Activated CD8-positive, alpha-beta T cell treated with anti-CD3 and anti-CD28 coated beads, Interleukin-2, amount 10 ng/mL, durations not matched to agents 7 days and 5 days (primary cell): ENCODE results near the gene GPHN. TPM values are rescaled to one million over a fixed set of nuclear protein-coding genes. Genes with fewer than 3 reads are reported as not detected.
"Not testable (repeated sequence)": the region's sequence is repeated elsewhere in the genome, so short reads cannot be mapped to it uniquely, and the experiment has no call there.

Source experiments
- ATAC-seq: fragments of 150-1000 bp; cut with Tn5 transposase; one replicate; pipeline ENCODE4 v1.10.0; 2021; ENCODE audit warnings: moderate library complexity
- CTCF ChIA-PET: fragments of 350-600 bp; sonication (Branson Sonifier 250); formaldehyde crosslinking; loops from one replicate; lab custom pipeline; 2021; ENCODE audit warnings: antibody characterized with exemption; lab: Charles Lee
- POLR2A ChIA-PET: fragments of 350-600 bp; sonication (Branson Sonifier 250); formaldehyde crosslinking; loops from one replicate; lab custom pipeline; 2021; ENCODE audit warnings: antibody characterized with exemption; lab: Charles Lee
- DNase-seq: peaks from one replicate; pipeline ENCODE4 v3.0.0-alpha.2; 2020
- H3K27ac Mint-ChIP-seq: one replicate; pipeline ENCODE4 v1.8.0; 2021; ENCODE audit warnings: mild to moderate bottlenecking, mixed read lengths
- H3K27me3 Mint-ChIP-seq: one replicate; pipeline ENCODE4 v1.8.0; 2021; ENCODE audit warnings: low read depth, mixed read lengths
- H3K36me3 Mint-ChIP-seq: one replicate; pipeline ENCODE4 v1.8.0; 2021; ENCODE audit warnings: low read depth, mixed read lengths
- H3K4me1 Mint-ChIP-seq: one replicate; pipeline ENCODE4 v1.8.0; 2021; ENCODE audit warnings: low read depth, mixed read lengths
- H3K4me3 Mint-ChIP-seq: one replicate; pipeline ENCODE4 v1.8.0; 2021; ENCODE audit warnings: mild to moderate bottlenecking, mixed read lengths
- H3K9me3 Mint-ChIP-seq: one replicate; pipeline ENCODE4 v1.8.0; 2022; ENCODE audit warnings: mixed read lengths; ENCODE audit not compliant: insufficient read depth
- total RNA-seq, 2 experiments: library from RNA; stranded (reverse); gene quantifications; one replicate each; pipeline ENCODE4 v1.2.3, GENCODE V29; 2021

The GPHN gene
- total RNA-seq, 2 experiments from 2014 or later, result 14.4 to 15.9 TPM

GRCh38 chr14:66545191-66545590 lies 37.2 kb downstream of the GPHN start:
- H3K4me1 Mint-ChIP-seq, ATAC-seq, H3K9me3 Mint-ChIP-seq, DNase-seq, H3K27me3 Mint-ChIP-seq, H3K36me3 Mint-ChIP-seq, H3K27ac Mint-ChIP-seq, CTCF ChIA-PET, POLR2A ChIA-PET, H3K4me3 Mint-ChIP-seq: not testable (repeated sequence)

GRCh38 chr14:66545751-66546150 lies 37.8 kb downstream of the GPHN start:
- H3K27ac Mint-ChIP-seq, H3K9me3 Mint-ChIP-seq, CTCF ChIA-PET, H3K4me1 Mint-ChIP-seq, H3K4me3 Mint-ChIP-seq, ATAC-seq, H3K27me3 Mint-ChIP-seq, POLR2A ChIA-PET, DNase-seq, H3K36me3 Mint-ChIP-seq: not testable (repeated sequence)

- POLR2A ChIA-PET, result no interaction called here
- no peaks in the 10 kb centered on the region for H3K36me3 Mint-ChIP-seq
Observed at GRCh38 chr14:66563731-66564130, 55.8 kb downstream of the GPHN start.

GRCh38 chr14:66568220-66568619 lies 60.3 kb downstream of the GPHN start:
- CTCF ChIA-PET, result no interaction called here
- H3K27me3 Mint-ChIP-seq, result no peaks in the 10 kb centered on the region
- peaks cover 13% of the 10 kb centered on the region for H3K9me3 Mint-ChIP-seq
- H3K4me1 Mint-ChIP-seq, result no peaks in the 10 kb centered on the region
- POLR2A ChIA-PET, result no interaction called here
- H3K27ac Mint-ChIP-seq, result no peak overlapping the region
- ATAC-seq (no peak), DNase-seq (no peak)
- no peaks in the 10 kb centered on the region for H3K36me3 Mint-ChIP-seq
- no peak overlapping the region for H3K4me3 Mint-ChIP-seq

More at GRCh38 chr14:66563731-66564130, 55.8 kb downstream of the GPHN start:
- H3K9me3 Mint-ChIP-seq, result no peaks in the 10 kb centered on the region
- CTCF ChIA-PET, result no interaction called here
- ATAC-seq, result no peak
- DNase-seq, result no peak
- no peaks in the 10 kb centered on the region for H3K27me3 Mint-ChIP-seq
- H3K27ac Mint-ChIP-seq, result no peak overlapping the region
- no peaks in the 10 kb centered on the region for H3K4me1 Mint-ChIP-seq
- no peak overlapping the region for H3K4me3 Mint-ChIP-seq

- no peak overlapping the region for H3K27ac Mint-ChIP-seq
- H3K36me3 Mint-ChIP-seq, result peaks cover 4% of the 10 kb centered on the region
- no peak overlapping the region for H3K4me3 Mint-ChIP-seq
- ATAC-seq (no peak), DNase-seq (no peak)
- peaks cover 30% of the 10 kb centered on the region for H3K9me3 Mint-ChIP-seq
- no peaks in the 10 kb centered on the region for H3K27me3 Mint-ChIP-seq
- ChIA-PET POLR2A (no interaction called here), CTCF (no interaction called here)
- no peaks in the 10 kb centered on the region for H3K4me1 Mint-ChIP-seq
Observed at GRCh38 chr14:66572826-66573225, 64.9 kb downstream of the GPHN start.

- DNase-seq (no peak), ATAC-seq (no peak)
- peaks cover 37% of the 10 kb centered on the region for H3K9me3 Mint-ChIP-seq
- POLR2A ChIA-PET, result no interaction called here
- peaks cover 1% of the 10 kb centered on the region for H3K4me1 Mint-ChIP-seq
- H3K27ac Mint-ChIP-seq, result no peak overlapping the region
- H3K36me3 Mint-ChIP-seq, result peaks cover 4% of the 10 kb centered on the region
- CTCF ChIA-PET, result no interaction called here
- H3K4me3 Mint-ChIP-seq, result no peak overlapping the region
- H3K27me3 Mint-ChIP-seq, result no peaks in the 10 kb centered on the region
Observed at GRCh38 chr14:66575014-66575413, 67.1 kb downstream of the GPHN start.

GRCh38 chr14:66575939-66576338 lies 68.0 kb downstream of the GPHN start:
- H3K27me3 Mint-ChIP-seq, result no peaks in the 10 kb centered on the region
- no peak overlapping the region for H3K27ac Mint-ChIP-seq
- peaks cover 1% of the 10 kb centered on the region for H3K4me1 Mint-ChIP-seq
- no peak overlapping the region for H3K4me3 Mint-ChIP-seq
- POLR2A ChIA-PET, result no interaction called here
- CTCF ChIA-PET, result no interaction called here
- no peak for DNase-seq
- ATAC-seq, result no peak
- H3K36me3 Mint-ChIP-seq, result peaks cover 4% of the 10 kb centered on the region
- peaks cover 35% of the 10 kb centered on the region for H3K9me3 Mint-ChIP-seq

GRCh38 chr14:66587753-66588152 lies 79.8 kb downstream of the GPHN start:
- POLR2A ChIA-PET, DNase-seq, ATAC-seq, H3K27ac Mint-ChIP-seq, CTCF ChIA-PET, H3K4me3 Mint-ChIP-seq, H3K36me3 Mint-ChIP-seq, H3K4me1 Mint-ChIP-seq, H3K27me3 Mint-ChIP-seq: not testable (repeated sequence)
- H3K9me3 Mint-ChIP-seq, result peaks cover 25% of the 10 kb centered on the region

- POLR2A ChIA-PET, result no interaction called here
- no peak for ATAC-seq
- Mint-ChIP-seq H3K27me3 (no peaks in the 10 kb centered on the region), H3K36me3 (no peaks in the 10 kb centered on the region), H3K9me3 (peaks cover 5% of the 10 kb centered on the region), H3K4me1 (no peaks in the 10 kb centered on the region), H3K27ac (no peak overlapping the region), H3K4me3 (no peak overlapping the region)
- no peak for DNase-seq
- CTCF ChIA-PET, result no interaction called here
Observed at GRCh38 chr14:66595394-66595793, 87.4 kb downstream of the GPHN start.

GRCh38 chr14:66596241-66596985 lies 88.5 kb downstream of the GPHN start:
- DNase-seq (no peak), ATAC-seq (no peak)
- H3K9me3 Mint-ChIP-seq, result peaks cover 4% of the 10 kb centered on the region
- H3K27me3 Mint-ChIP-seq, result no peaks in the 10 kb centered on the region
- POLR2A ChIA-PET, result no interaction called here
- no peak overlapping the region for H3K4me3 Mint-ChIP-seq
- H3K36me3 Mint-ChIP-seq, result no peaks in the 10 kb centered on the region
- CTCF ChIA-PET, result no interaction called here
- no peaks in the 10 kb centered on the region for H3K4me1 Mint-ChIP-seq
- no peak overlapping the region for H3K27ac Mint-ChIP-seq

- DNase-seq (no peak), ATAC-seq (no peak)
- no peaks in the 10 kb centered on the region for H3K4me1 Mint-ChIP-seq
- H3K36me3 Mint-ChIP-seq, result no peaks in the 10 kb centered on the region
- H3K27me3 Mint-ChIP-seq, result no peaks in the 10 kb centered on the region
- no peak overlapping the region for H3K4me3 Mint-ChIP-seq
- CTCF ChIA-PET, result no interaction called here
- POLR2A ChIA-PET, result interaction anchor here (0.5 kb wide), 1 partner anchor 279 kb away, joined by 3 read pairs; no protein-coding TSS in a partner anchor
- H3K27ac Mint-ChIP-seq, result no peak overlapping the region
- peaks cover 4% of the 10 kb centered on the region for H3K9me3 Mint-ChIP-seq
Observed at GRCh38 chr14:66600416-66600815, 92.5 kb downstream of the GPHN start.

- POLR2A ChIA-PET, result no interaction called here
- Mint-ChIP-seq H3K27me3 (no peaks in the 10 kb centered on the region), H3K4me3 (no peak overlapping the region), H3K27ac (no peak overlapping the region), H3K9me3 (peaks cover 4% of the 10 kb centered on the region), H3K36me3 (no peaks in the 10 kb centered on the region), H3K4me1 (no peaks in the 10 kb centered on the region)
- DNase-seq, result no peak
- CTCF ChIA-PET, result no interaction called here
- ATAC-seq, result no peak
Observed at GRCh38 chr14:66601932-66602578, 94.1 kb downstream of the GPHN start.
